ENCODE measurements around the gene PDCD5.

DNA sequence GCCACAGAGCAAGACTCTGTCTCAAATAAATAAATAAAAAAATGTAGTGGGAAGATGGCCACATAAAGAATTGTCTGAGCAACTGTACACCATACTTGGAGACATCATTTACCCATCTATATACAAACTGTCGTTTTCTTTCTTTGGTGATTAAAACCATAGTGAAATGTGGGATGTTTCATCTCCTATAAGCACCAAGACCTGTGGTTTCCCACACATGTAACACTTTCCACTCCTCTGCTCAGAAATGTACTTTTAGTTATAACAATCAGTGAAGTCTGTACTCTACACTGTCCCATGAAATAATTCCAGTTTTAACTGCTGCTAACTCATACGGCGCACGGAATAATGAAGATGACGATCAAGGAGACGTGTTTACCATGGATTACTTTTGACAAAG lies 18.3 kb downstream of the PDCD5 start:
- TF ChIP-seq, protein P1, sequence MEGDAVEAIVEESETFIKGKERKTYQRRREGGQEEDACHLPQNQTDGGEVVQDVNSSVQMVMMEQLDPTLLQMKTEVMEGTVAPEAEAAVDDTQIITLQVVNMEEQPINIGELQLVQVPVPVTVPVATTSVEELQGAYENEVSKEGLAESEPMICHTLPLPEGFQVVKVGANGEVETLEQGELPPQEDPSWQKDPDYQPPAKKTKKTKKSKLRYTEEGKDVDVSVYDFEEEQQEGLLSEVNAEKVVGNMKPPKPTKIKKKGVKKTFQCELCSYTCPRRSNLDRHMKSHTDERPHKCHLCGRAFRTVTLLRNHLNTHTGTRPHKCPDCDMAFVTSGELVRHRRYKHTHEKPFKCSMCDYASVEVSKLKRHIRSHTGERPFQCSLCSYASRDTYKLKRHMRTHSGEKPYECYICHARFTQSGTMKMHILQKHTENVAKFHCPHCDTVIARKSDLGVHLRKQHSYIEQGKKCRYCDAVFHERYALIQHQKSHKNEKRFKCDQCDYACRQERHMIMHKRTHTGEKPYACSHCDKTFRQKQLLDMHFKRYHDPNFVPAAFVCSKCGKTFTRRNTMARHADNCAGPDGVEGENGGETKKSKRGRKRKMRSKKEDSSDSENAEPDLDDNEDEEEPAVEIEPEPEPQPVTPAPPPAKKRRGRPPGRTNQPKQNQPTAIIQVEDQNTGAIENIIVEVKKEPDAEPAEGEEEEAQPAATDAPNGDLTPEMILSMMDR (IDR thresholded peaks at IDR 0.05; ENCODE audit: low read depth, low read length): no peak
- no peak for TF ChIP-seq EZH2phosphoT487 (IDR thresholded peaks at IDR 0.05; ENCODE audit: low read depth)

Measured in OCI-LY3 (cell line).